Left renal pelvis (tissue), 4 donors: Measurements from ENCODE around the gene ZHX3. TPM values are rescaled to one million over a fixed set of nuclear protein-coding genes. Genes with fewer than 3 reads are reported as not detected.
"Not testable (repeated sequence)": the region's sequence is repeated elsewhere in the genome, so short reads cannot be mapped to it uniquely, and the experiment has no call there.

Source experiments
- DNase-seq, 4 donors: peaks; one replicate each; pipeline ENCODE4 v3.0.0-alpha.2; 2013; ENCODE audit warnings: low read depth in 4 of 4, low spot score in 3 of 4
- polyA plus RNA-seq, 4 donors: library from polyadenylated mRNA; unstranded; fragments of 120-200 nt; gene quantifications; one replicate each; pipeline ENCODE4 v1.2.1, GENCODE V29; 2013; ENCODE audit not compliant: insufficient read length in 4 of 4

Gene ZHX3
- polyA plus RNA-seq, 4 donors, result 14.1 to 24.8 (median 22.6) TPM

DNA sequence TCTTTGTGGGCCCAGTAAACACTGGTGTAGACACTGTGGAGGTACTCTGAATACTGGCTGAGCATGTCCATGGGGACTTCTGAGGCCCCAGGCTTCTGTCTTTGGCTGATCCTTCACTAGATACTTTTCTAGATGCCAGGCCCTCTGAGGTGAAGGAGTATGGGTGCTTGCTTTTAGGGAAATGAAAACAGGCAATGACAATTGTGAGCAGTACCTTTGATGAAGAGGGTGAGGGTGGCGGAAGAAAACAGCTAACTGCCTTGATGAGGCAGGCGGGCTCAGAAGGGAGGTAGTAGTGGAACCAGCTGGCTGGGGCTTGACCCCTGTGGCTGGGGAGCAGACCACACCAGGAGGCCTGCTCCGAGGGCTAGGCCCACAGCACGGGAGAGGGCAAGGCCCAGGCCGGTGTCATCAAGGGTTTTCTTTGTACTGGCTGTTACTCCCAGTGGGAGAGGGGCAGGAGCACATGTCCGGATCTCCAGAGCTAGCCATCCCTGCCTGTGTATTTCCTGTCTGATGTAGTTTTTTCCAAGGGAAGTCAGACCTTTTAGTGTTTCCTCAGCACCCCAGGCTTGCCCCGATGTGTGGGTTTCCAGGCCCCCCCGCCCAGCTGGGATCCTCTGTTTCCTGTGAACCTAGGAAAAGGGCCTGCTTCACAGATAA, 176.2 kb downstream of the ZHX3 start:
- DNase-seq, result no peak

DNA sequence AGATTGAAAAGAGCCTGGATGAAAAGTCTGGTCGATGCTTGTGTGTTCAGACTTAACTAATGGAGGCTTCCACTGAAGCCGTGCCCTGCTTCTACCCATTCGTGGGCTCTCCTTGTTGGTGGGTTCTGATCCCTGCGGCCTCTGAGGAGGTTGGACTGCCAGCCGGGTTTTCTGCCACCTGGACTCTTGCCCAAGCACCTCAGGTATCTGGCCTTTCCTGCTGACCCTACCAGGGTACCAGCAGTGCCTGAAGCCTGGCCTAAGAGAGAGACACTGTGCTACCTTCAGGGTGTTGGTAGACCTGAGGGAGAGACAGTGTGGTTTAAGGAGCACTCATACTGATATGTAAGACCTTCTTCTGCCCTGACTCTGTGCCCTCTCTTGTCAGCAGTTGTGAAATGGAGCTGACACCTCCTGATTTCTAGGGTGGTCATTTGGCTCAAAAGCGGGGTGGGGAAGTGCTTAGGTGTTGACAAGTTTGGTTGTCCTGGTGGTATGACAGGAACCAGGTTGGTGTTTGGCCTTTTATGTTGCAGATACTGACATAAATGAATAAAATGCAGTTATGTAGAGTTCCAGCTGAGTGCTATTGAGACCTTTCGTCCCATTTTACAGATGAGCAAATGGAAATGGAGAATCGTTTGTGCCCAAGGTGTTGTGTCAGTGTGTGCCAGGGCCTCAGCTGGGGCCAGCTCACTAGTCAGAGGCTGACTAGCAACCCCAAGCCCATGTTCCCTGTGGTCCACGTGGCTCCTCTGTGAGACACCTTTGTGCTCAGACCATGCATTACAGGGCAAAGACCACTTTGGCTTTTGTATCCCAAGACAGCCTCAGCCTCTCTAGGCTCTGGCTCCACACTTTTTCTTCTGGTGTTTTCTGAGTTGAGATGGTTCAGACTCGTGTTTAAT, 177.1 kb downstream of the ZHX3 start:
- no peak for DNase-seq

DNA sequence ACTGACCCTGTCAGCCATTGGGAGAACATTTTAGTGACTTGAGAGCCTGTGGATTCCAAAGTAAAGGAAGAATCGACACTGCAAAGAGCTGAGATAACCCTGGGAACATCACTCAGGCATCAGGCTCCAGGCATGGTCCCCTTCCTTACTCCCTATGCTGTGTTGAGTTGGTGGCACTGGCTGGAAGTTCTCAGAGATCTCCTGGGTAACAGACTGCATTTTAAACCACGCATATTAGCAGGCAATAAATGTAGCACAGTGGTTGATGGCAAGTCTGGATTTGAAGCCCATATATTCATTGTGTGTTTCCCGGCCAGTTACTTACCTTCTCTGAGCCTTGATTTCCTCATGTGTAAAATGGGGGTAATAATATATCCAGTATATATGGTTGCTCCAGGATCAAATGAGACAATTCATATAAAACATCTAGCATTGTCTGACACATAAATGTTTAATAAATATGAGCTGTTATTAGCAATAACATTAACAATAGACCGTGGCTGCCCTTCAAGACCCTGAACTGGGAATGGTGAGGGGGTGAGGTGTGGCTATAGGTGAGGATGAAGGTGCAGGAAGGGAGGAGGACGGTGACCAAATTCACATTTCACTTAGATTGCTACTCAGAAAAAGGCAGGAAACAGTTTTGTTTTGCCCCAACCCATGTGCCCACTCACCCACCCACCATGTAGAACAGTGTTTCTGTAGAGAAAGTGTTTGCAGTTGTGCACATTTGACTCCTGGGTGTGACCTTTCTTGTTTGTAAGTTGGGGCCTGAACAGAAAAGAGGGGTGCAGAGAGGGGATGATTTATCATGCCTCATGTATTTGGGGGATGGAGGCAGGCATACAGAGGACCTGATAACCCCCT, 178.1 kb downstream of the ZHX3 start:
- DNase-seq, result no peak

DNA sequence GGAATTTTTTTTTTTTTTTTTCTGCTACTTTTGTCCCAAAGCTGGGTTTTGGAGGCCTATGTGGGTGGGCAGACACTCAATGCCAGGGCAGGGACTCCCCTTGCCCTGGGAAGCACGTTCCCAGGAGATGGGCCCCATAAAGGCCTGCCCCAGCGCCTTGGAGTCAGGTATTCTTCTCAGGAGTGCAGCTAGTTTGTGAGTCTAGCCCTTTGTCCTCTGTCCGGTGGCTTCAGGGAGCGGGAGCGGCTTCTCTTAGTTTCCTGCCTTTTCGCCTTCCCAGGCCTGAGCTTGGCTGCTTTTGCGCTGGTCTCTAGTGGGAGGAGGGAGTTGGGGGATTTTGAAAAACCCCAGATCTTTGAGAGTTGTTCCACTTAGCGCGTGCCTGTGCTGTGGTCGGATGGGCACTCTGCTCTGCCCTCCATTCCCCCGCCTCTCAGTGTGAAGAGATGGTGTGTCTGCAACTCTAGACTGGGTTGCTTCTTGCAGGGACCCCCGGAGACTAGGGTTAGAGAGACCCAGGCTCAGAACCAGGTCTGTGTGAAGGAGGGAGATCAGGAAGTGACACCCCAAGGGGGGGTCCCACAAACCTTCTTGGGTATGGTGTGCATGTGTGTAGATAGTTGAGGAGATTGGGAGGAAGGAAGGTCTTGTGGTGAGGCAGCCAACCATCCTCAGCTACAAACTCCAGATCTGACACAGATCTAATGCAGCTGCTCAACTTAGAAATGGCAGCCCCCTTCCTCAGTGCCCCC, 178.9 kb downstream of the ZHX3 start:
- DNase-seq, result no peak

DNA sequence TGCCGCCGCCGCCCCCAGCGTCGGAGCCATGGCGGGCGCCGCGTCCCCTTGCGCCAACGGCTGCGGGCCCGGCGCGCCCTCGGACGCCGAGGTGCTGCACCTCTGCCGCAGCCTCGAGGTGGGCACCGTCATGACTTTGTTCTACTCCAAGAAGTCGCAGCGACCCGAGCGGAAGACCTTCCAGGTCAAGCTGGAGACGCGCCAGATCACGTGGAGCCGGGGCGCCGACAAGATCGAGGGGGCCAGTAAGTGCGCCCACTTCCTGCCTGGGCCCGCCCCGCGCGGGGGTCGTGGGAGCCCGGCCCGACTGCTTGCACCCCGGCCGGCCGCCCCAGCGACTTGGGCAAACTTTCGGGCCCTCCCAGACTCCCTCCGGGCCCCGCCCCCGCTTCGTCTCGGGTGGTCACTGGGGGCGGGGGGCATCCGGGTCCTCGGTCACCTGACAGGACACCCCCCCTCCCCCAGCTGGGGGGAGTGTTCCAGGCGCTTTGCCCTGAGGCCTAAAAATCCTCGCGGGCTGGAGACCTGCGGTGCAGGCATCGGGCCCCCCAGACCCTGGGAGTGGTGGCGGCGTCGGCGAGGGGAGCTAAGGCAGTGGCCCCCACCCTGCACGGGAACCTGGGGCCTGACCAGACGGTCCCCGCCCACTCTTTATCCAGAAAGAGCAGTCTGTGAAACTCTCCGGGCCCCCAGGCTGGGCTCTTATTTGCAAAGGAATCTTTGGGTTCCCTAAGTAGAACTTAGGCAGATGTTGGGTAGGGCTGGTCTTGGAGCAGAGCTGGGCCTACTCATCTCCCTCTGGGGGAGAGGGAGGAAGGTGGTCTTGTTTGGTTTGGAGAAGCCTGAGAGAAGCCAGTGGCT, 179.7 kb downstream of the ZHX3 start:
- DNase-seq, result peak; percentile 56 to 75 (median 69)

DNA sequence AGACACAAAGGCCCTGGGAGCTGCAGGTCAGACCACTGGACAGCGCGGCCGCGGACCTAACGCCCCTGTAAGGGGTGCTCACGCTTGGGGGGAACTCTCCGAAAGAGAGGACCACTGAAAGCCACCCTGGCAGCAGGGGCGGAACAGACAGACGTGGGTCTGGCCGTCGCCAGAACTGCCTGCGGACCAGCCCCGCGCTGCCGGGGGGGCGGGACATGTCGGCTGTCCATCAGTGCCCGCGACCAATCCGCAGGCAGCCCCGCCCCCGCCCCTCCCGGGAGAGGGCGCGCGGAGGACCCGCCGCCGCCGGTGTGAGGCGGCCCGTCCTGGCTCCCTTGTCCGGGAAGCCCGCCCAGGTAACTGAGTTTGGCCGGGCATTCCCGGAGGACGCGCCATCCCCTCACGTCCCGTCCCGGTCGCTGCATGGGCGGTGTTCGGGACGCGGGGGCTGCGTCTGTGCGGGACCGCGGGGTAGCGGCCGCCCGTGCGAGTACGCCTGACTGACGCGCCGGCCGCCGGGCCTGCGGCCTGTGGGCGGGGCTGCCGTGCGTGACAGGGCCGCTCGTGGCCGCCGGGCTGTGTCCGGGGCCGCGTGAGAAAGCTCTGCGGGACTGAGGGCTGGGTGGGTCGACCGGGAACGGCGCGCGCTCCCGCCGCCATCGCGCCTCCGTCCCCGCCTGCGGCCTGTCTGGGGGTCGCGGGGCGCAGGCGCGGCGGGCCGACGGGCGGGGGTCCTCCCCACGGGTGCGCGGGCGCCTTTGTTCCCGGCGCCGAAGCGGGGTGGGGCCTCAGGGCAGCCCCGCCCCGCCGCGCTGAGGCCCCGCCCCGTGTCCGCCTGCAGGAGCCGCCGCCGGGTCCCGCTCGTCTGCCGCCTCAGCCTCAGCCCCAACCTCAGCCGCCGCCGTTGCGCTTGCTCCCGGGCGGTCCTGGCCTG, 180.6 kb downstream of the ZHX3 start, which contains the start of gene PLCG1:
PLCG1 (plus strand) TSS at position 864 of the 934 bp plus-strand sequence. CDS start 99 bp downstream, outside the sequence.
- DNase-seq, result peak; percentile 67 to 78 (median 74)

DNA sequence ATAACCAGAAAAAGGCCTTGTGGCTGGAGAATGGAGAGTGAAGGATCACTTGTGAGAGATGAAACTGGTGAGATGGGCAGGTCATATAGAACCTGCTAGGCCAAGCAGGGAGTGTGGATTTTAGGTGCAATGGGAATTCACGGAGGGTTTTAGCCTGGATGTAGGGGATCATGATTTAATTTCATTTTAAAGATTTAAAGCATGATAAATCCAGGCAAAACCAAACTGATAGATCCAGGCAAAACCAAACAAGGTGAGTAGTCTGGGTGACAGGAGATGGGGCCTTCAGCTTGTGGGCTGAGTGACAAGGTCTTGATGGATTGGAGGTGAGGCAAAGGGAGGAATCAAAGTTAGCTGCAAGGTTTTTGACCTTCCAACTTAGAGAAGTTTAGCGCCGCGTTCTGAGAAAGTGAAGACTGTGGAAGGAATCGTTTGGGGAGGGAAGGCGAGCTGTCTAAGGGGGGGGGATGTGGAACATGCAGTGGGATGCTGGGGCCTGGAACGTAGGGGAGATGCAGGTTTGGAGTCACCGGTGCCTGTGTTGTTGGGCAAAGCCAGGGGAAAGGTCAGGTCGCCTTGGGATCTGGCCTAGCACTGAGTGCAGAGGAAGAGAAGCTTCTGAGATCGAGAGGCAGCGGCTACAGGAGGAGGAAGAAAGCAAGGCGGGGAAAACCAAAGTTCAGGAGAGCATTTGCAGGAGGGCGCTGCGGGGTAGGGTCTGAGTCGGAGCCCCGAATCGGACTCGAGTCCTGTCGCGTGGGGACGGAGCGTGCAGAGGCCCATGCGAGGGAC, 181.4 kb downstream of the ZHX3 start:
- no peak for DNase-seq

DNA sequence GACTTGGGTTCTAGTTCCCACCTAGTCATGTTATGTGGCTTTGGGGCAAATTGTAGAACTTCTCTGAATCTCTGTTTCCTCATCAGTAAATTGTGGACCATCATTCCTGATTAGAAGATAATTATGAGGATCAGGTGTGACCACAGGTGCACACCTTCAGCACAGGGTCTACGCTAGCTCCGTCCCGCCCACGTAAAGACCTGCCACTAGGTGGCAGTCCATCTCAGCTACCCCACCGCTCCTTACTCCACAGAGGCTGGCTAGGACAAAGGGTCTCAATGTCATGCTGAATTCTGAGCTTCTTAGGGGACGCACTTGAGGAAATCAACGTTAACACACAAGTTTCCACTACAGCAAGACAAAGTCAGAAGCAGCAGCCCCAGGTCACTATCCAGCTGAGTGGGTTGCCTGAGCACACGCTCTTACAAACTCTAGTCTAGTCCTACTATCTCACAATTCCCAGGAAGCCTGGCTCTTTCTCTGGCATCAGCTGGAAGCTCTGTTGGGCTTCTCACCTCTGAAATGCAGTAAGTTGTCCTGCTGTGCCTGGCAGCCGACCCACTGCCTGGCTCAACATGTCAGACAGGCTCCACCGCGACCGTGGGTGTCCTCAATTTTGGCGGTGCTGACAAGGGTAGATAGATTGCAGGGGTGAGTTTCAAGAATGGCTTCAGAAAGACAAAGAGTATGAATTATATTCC, 182.2 kb downstream of the ZHX3 start:
- no peak for DNase-seq

DNA sequence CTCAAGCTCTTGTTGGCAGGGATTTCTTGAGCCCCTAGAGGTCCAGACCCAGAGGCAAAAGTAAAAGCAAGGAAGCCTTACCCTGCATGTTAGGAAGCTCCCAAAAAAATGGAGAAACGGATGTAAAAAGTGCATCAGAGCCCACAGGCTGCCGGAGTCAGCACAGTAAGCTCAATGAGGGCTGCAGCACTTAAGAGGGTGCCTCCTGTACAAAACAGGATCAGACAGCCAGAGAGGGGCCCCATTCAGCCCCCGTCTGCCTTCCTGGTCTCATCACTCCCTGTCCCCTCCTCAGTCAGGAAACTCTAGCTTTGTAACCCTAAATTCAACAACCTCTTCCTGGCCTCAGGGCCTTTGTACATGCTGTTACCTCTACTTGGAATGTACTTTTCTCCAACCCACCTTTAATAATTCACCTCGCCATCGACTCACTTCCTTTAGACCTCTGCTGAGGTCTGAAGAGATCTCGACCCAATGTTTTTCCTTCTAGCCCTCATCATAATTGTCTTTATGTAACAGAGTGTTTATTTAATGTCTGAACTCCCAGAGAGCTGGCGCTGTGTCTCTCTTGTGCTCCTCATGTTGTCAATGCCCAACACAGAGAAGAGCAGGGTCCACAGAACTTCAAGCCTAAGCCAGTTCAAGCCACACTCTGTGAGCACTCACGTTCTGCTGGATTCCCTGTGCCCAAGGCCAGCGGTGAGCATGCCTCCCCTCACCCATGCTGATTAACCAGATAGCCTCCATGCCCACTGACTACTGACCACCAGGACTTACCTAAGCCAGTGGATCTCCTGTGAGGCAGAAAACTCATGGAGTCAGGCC, 183.0 kb downstream of the ZHX3 start:
- DNase-seq, result no peak

DNA sequence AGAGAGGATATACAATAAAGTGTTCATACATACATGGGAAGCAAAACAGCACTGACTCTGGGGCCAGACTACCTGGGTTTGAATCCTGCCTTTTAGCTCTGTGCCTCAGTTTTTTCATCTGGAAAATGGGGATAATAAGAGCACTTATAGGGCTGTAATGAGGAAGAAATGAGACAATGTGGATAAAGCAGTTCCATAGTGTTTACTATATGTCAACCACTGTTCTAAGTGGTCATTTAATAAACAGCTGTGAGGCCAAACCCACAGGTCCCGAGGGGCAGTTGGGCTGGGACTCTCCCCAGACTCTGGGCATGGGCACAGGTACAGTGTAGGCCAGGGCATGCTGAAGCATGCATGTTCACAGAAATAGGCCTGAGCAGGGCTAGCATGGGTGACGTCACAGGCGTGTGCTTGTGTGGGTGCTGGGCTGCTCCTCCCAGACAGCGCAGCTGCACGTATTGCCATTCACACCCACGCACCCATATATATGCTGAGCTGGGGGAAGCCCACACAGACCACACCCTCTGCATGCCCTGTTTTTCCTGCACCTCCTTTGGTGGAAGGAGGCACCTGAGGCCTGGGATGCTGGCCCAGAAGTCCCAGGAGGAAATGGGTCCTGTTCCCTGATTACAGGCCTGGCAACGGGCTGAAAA, 183.7 kb downstream of the ZHX3 start:
- DNase-seq, result no peak

DNA sequence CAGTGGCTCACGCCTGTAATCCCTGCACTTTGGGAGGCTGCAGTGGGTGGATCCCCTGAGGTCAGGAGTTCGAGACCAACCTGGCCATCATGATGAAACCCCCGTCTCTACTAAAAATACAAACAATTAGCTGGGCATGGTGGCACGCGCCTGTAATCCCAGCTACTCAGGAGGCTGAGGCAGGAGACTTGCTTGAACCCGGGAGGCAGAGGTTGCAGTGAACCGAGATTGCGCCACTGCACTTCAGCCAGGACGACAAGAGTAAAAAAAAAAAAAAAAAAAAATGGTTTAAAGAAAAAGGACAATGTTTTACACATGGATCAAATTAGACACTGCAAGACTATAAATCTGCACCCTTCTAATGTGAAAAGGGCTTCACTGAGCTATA, 185.1 kb downstream of the ZHX3 start:
- DNase-seq, result not testable (repeated sequence)

DNA sequence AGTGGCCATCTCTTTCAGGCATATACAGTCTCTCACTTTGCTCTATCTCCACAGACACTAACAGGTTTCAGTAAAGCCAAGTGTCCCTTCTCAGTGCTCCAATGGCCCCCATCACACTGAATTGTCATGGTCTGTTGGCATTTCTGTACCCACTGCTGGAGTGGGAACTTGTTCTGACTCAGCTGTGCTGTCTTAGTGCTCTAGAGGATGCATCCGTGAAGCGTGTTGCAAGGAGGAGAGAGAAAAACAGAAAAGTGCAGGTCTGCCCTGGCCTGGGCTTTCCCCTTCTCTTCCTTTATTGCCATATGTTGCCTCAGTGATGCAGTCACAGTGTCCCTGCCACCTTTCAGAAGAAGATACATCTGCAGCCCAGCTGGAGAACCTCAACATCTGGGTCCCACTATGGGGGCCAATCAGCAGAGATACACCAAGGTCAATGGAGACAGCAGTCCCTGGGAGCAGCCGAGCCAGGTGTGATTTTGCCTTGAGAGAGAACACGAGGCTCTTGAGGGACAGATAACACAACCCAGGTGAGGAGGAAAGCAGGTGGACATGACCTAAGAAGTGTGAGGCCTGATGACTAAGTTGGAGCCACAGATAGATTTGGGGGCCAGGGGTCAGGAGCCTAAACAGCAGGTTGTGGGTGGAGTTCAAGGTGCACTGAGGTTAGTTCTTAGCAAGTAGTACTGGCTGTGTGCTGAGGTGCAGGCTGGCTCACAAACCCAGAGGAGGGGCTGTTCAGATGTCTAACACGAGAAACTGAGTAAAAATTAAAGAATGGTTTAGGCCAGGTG, 185.7 kb downstream of the ZHX3 start:
- DNase-seq, result no peak
